ENCODE measurements around the gene STX7. TPM values are rescaled to one million over a fixed set of nuclear protein-coding genes. Genes with fewer than 3 reads are reported as not detected.

STX7 gene
- total and polyA plus RNA-seq, 4 donors = 24.1 to 80.7 (median 43.8) TPM

Other genes with a start within 250 kb of the STX7 start
- gene MOXD1, start 111.6 kb downstream of the STX7 start, total RNA-seq = 1 to 10 TPM; 1.0 to 1.2 TPM
- under 1 TPM in 1 of 2 donors, not detected in 1; 0.25 TPM for gene MOXD1, start 111.6 kb downstream of the STX7 start, polyA plus RNA-seq
- gene TAAR9, start 25.2 kb upstream of the STX7 start, total RNA-seq = not detected
- not detected for gene TAAR9, start 25.2 kb upstream of the STX7 start, polyA plus RNA-seq
- not detected for gene TAAR8, start 39.6 kb upstream of the STX7 start, total RNA-seq
- not detected for gene TAAR8, start 39.6 kb upstream of the STX7 start, polyA plus RNA-seq
- gene TAAR6, start 57.2 kb upstream of the STX7 start, total RNA-seq = not detected
- gene TAAR6, start 57.2 kb upstream of the STX7 start, polyA plus RNA-seq = not detected
- gene TAAR5, start 76.6 kb upstream of the STX7 start, total RNA-seq = not detected
- not detected for gene TAAR5, start 76.6 kb upstream of the STX7 start, polyA plus RNA-seq
- not detected for gene TAAR2, start 111.2 kb upstream of the STX7 start, total RNA-seq
- not detected for gene TAAR2, start 111.2 kb upstream of the STX7 start, polyA plus RNA-seq
- not detected for gene TAAR1, start 146.1 kb upstream of the STX7 start, total RNA-seq
- not detected for gene TAAR1, start 146.1 kb upstream of the STX7 start, polyA plus RNA-seq
- gene VNN1, start 200.9 kb upstream of the STX7 start, total RNA-seq = 1 to 10 TPM; 1.8 to 4.5 TPM
- 10 to 100 TPM in 1 of 2 donors, under 1 TPM in 1; 0.69 to 21.8 TPM for gene VNN1, start 200.9 kb upstream of the STX7 start, polyA plus RNA-seq
- 10 to 100 TPM in 1 of 2 donors, 1 to 10 TPM in 1; 4.7 to 15.6 TPM for gene VNN2, start 244.8 kb upstream of the STX7 start, total RNA-seq
- 1 to 10 TPM in 1 of 2 donors, under 1 TPM in 1; 0.43 to 8.0 TPM for gene VNN2, start 244.8 kb upstream of the STX7 start, polyA plus RNA-seq

All from aorta (tissue), 4 donors.